ENCODE data around the gene MTHFD1L.
"Not testable (repeated sequence)": the region's sequence is repeated elsewhere in the genome, so short reads cannot be mapped to it uniquely, and the experiment has no call there.

MTHFD1L gene

DNA sequence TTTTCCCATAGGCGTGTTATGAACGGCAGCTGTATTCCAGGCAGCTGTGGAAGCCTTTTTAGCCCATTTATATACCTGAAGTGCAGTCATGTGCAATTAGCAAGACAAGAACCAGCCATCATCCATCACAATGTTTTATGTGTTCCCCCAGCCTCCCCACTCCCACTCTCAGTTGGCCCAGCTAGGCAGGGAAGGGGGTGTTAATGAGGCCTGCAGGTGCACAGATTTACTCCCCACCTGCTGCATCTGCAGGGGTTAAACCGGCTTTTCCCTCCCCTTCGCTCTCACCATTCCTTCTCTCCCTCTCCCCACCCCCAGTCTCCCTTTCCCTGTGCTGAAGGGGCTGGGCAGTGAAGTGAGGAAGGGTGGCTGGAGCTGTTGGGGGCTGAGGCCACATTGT is 224.5 kb downstream of the MTHFD1L start:
- no peak for DNase-seq (ENCODE audit: low spot score)
- no peak for FAIRE-seq

DNA sequence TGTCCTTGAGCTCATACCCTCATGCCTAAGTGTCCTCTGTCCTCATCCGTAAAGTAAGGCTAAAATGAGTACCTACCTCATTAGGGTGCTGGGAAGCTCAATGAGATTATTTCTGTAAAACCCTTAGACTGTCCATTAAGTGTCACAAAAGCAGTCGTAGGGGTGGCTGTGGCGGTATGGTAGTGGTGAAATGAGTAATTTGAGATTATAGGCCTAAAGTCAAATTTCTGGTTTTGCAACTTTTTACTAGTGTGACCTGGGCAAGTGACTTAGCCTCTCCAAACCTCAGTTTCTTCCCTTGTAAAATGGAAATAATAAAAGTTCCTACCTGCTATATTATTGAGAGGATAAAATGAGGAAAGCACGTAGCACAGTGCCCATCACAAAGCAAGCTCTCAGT is 226.1 kb downstream of the MTHFD1L start:
- FAIRE-seq (no peak), DNase-seq (ENCODE audit: low spot score) (no peak)

DNA sequence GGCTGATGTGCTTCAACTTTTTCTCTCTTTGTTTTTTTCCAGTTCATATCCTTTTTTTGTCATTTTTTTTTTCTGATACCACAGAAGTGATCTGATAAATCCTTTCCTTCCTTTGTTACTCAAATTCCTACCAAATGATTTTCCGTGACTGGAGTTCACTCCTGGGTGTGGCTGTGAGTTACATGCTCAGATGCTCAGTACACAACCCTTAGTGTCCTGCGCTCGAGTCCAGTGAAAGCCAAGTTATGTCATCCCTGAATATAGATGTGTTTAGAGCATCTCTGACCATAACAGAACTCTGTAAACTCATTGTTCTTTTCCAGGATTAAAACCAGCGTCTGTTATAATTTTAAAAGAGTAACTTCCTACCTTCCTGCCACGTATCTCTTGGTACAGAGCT is 227.1 kb downstream of the MTHFD1L start:
- no peak for FAIRE-seq
- no peak for DNase-seq (ENCODE audit: low spot score)

DNA sequence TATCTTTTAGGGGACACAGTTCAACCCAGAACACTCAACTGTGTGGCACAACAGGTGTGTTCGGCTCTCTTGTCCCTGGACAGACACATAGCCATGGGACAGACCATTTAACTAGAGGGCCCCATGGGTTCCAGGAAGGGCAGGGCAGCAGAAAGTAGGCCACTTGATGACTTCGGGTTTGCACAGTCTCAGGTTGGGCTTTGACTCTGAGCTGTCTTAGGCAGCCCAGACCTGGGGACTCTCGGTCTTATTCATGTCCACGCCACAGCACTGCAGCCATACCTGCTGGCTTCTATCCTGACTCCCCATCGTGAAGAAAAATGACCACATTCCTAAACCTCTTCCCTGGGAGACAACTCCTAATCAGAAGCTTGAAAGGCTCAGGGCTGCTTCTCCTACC is 228.2 kb downstream of the MTHFD1L start:
- DNase-seq (ENCODE audit: low spot score) = no peak
- no peak for FAIRE-seq

DNA sequence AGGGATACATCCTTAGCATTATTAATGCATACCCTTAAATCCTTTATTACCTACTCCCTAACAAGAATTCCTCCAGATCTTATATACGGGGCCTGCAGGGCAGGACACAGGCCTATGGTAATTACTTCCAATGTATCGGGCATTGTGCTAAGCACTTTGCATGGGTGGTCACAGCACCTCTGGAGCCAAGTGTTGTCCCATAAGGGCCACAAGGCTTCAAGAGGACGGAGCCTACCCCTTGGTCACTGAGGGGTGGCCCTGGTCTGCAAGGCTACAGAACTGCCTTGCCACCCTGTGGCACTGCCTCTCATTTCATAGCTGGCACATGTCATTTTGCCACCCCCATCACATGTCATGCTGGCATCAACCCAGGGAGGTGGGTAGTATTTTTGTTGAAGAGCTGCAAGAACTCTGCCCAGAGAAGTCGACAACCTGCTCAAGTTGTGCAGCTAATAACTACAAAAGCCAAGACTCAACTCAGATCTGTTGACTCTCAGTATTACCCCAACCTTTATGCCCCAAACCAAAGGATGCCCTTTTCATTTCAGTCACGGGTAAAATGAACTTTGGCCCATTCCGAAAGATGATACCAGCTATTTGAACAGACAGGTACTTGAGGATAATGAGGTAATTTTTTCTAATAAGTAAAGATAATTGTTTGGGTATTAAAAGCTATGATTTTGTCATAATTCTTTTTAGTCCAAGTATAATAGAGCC is 230.2 kb downstream of the MTHFD1L start:
- DNase-seq (ENCODE audit: low spot score) (no peak), FAIRE-seq (no peak)

DNA sequence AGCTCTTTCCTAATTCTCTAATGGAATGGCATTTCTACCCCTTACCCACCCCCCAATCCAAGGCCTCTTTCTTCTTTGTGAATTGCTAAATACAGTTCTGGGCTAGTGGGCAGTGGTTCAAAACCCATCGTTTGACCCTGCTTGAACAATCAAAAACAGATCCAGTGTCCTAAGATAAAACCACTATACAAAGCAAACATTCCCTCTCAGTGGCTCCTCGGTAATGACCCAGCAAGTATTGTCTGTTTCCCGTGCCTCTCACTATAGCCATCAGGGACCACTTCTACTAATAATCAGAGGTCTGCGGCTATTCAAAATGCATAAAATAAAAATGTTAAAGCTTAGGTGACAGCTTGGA is 230.7 kb downstream of the MTHFD1L start:
- no peak for DNase-seq (ENCODE audit: low spot score)
- no peak for FAIRE-seq

DNA sequence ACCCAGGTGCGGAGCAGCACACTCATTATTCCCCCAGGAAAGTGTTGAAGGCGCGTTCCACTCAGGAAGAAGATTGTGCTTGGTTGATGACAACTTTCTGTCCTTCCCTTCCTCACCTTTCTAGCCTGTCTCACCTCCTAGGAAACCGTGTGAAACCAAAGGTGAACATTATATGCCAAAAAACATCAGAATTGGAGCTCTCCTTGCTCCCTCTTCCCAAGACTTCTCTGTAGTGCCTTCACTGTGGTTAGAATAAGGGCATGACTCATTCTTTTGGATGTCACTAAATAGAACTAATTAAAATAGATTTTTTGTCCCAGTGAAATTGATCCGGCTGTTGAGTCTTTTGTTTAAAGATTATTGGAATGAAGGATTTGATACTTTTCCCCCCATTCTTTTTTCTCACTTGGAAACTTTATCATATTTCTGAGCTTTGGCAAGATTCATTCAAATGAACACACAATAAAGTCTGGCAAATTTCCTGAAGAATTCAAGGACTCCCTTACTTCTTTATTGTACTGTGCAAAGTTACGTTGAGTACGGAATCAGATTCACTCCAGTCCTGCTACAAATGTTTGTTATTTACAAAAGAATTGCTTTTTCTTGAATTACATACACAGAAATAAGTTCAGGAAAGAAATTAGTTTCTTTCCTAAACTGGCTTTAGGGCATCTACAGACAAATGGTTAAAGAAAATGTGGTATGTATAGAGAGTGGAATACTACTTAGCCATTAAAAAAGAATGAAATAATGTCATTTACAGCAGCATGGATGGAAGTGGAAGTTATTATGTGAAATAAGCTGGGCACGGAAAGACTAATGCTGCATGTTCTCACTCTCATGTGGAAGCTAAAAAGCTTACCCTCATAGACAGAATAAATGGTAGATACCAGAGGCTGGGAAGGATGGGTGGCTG is 231.4 kb downstream of the MTHFD1L start:
- FAIRE-seq (no peak), DNase-seq (ENCODE audit: low spot score) (no peak)

DNA sequence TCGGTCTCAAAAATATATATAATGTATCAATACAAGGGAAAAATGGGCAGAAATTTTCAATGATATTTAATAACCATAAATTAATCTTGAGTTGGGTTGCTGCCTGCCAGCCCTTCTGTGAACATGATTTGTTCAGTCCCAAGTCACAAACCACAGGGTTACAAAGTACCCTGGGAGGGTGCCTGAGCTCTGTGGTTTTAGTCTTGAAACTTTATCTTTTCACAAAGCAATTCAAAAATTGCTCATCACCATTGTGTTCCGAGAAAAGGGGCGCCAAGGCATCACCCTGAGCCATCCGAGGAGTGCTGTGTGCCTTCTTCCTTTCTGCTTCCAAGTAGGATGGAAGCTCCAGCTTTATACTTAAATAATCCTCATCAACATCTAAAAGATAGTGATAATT is 232.7 kb downstream of the MTHFD1L start:
- FAIRE-seq (no peak), DNase-seq (ENCODE audit: low spot score) (no peak)

DNA sequence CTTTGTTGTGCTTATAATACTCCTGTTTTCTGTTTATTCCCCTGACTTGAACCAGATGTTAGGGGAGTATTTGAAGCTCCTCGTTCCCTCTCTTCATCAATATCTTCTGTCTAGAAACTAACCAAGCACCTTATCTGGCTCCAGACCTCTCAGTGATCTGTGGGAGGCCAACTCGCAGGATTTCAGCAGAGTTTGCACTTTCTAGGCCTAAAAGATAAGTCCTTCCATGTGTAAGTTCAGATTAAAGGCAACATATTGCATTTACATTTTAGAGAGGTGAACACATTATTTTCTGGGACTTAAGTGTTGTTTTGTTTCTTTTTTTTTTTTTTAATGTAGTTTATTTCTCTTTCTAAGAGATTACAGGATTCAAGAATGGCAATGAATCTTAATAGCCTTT is 234.8 kb downstream of the MTHFD1L start:
- no peak for FAIRE-seq

DNA sequence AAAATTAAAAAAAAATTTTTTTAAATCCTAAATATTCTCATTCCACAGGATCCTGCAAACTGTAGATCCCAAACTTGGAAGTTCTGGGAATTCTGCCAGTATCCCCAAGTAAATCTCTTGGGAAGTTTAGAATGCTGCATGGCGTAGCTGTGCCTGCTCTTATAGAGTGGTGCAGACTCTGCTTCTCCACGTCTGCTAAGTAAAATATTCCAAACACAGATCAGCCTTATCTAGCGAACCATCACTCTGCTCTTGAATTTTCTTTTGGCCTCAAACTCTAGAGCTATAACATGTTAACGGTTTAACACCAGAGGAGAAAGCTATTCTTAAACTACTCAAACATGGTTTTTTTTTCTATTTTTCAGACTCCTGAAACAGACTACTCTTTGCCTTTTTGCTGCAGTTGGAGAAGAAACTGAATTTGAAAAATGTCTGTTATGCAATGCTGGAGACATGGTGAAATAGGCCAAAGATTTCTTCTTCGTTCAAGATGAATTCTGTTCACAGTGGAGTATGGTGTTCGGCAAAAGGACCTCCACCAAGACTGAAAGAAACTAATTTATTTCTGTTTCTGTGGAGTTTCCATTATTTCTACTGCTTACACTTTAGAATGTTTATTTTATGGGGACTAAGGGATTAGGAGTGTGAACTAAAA is 235.8 kb downstream of the MTHFD1L start:
- DNase-seq (ENCODE audit: low spot score) (no peak), FAIRE-seq (no peak)

More for the DNA sequence above, 234.8 kb downstream of the MTHFD1L start:
- DNase-seq (ENCODE audit: low spot score) = no peak

DNA sequence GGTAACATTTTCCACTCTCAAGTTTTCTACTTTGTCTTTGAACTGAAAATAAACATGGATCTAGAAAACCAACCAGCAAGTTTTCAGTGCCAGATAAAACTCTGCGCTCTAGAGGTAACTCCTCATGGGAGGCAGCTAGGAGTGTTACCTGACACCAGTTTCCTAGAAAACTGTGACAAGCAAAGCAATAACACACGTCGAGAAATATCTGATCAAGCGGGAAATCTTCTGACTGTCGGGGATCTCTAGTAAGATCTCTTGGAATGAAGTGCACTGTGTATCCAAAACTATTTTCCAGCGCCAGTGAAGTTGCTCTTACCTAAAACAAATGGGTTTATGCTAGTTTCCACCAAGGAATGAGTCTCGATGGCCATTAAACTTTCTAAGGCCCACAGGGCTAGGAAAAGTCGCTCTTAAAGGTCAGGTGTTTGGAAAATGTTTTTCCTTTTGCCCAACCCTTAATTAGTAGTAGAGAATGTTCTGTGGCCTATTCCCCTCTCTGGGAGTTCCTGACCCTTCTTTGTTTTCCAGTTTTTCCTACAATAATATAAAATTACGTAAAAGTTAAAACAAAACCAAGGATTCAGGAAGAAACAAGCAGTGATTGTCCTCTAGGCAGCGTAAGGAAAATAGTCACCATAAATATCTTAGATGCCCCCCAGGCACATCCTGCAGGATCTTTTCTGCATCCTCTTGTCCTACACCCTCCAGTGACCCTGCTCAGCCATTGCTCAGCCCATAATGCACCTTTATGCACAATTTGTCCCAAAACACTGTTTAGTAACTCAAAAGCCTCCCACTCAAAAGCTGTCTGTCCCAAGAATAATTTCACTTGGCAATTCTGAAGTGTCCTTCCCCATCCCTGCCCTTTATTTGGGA is 236.6 kb downstream of the MTHFD1L start:
- no peak for DNase-seq (ENCODE audit: low spot score)
- no peak for FAIRE-seq

DNA sequence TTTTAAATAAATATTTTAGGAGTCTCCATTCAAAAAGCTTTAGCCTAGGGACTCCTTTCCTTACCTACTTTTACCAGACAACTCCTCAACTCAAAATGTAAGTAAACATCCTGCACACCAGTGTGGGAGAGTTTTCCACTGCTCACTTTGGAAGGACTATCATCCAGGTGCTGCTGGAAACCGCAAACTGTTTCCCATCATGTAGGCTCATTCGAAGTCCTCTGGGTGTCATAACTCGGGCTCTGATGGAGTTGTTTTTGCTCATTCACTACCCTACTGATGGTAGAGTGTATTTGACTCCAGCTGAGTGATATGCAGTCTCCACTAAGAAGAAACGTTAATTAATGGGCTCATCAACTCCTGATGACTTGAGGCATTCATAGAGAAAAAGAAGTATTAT is 237.8 kb downstream of the MTHFD1L start:
- no peak for FAIRE-seq
- DNase-seq (ENCODE audit: low spot score) = no peak

DNA sequence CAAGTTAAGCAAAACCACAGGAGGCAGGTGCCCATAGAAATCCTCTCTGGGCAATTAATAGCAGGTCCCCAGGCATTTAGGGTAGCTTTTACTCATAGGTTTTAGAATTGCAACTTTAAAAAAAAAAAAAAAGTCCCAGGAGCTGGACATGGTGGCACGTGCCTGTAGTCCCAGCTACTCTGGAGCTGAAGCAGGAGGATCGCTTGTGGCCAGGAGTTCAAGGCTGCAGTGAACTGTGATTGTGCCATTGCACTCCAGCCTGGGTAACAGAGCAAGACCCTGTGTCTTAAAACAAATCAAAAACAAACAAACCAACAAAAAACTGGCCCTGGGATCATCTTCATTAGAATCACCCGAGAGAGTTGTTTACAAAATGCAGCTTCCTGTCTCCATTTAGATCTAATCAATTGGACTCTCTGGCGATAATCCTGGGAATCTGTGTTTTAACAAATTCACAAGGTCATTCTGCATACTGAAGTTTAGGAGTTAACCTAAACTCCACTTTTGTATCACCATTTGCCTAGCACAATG is 242.5 kb downstream of the MTHFD1L start:
- DNase-seq (ENCODE audit: low spot score) (no peak), FAIRE-seq (no peak)

DNA sequence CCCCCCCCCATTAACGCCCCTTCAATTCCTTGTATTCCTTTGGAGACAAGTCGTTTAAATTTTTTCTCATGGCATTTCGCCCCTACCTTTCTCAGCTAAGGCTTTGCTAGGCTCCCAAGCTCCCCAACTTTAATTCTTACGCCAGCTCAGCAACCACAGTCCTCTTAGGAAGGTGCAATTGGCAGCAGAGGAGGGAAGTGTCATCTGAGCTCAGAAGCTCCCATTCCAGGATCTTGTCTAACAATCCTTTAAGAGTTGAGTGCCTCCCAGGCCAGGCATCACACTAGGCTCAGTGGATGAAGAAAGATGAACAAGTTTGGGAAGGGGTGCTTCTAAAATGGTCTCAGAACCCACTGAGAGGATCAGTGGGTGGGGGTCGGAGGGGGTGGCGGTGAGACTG is 243.0 kb downstream of the MTHFD1L start:
- FAIRE-seq = no peak

DNA sequence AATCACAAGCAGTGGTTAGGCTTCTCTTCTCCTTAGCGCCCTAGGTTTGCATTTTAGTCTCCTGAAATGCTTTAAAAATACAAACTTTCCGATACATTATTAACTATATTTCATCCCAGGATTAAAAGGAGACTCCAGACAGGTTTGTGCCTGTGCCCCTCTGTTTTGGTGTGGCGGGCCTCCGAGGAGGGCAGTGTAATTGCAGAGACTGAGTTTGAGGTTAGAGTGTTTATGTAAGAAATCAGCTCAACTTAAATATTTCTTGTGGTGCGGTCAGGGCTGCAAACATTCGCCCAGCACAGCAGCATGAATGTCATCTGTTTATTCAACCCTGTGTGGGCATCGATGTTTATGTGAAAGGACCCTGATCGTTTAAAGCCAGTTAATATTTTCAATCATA is 243.9 kb downstream of the MTHFD1L start:
- no peak for DNase-seq (ENCODE audit: low spot score)
- FAIRE-seq = no peak

More for the DNA sequence above, 243.0 kb downstream of the MTHFD1L start:
- no peak for DNase-seq (ENCODE audit: low spot score)

DNA sequence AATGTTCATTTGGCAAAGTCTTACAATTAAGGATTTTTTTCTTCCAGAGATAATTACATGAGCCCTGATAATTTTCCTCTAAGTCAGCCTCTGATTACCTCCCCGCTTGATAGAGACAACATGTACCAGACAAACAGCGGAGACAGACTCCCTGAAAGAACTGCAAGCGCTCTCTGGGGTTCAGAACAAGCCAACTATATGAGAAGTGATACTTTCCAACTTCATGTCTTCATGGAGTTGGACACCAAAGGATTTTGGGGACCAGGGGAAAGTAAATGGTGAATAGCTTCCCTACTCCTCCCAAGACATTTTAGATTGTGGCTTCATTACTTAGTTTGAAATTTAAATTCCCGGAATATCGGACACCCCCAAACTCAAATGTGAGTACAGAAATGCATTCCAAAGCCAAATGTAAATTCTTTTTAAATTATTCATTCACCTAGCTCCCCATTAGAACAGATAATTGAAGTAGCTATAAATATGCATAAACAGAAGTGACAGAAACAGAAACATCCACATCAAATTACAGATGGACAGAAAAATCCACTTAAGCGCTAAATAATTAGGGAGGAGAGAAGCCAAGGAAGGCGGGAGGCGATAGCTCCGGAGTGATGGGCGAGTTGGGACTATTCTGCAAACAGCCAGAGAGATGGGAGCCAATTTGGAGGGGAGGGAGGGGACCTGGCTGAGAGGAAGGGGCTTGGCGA is 244.5 kb downstream of the MTHFD1L start:
- FAIRE-seq (no peak), DNase-seq (ENCODE audit: low spot score) (no peak)

DNA sequence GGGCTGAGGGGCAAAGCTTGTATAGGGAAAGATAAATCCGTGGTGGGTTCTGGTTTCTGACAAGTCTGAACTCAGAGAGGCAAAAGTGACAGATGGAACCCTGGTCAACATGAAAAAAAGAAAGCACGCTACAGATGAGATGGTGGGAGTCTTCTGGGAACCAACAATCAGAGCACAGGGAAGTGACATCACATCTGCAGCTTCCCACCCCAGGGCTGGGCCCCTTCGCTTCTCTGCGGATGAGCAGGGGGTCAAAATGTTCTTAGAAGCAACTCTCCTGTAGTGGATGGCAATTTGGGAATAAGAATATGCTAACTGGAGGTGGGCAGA is 245.0 kb downstream of the MTHFD1L start:
- no peak for DNase-seq (ENCODE audit: low spot score)
- no peak for FAIRE-seq

DNA sequence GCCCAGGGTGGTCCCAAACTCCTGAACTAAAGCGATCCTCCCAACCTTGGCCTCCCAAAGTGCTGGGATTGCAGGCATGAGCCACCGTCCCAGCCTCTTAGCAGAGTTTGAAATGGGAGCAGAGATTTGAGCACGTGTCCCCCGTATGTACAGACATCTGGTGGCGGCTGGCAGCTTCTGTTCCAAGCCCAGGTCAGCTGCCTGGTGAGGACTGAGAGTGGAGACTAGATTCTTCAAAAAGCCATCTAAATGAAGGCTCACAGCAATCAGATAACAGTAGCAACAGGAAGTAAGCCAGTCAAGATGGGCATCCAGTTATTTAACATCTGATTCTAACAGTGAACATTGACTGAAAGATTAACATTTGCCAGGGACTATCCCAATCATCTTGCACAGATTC is 246.2 kb downstream of the MTHFD1L start:
- FAIRE-seq (no peak), DNase-seq (ENCODE audit: low spot score) (no peak)

DNA sequence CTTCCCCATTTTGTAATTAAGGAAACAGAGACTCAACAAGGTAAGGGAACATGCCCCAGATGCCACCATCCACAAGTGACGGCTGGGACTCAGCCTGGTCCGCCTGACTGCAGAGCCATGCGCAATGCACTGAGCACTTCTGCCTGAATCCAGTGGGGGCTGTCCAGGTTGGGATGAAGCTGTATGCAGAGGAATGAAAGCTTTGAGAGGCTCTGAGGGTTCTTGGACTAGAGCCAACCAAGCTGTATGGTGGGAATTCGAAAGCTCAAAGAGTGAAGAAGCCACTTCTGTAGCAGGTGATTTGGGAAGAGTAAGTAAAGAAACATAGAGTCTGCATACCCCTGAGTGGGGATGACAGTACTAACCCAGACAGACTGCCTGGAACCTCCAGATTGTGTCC is 246.6 kb downstream of the MTHFD1L start:
- FAIRE-seq = no peak
- no peak for DNase-seq (ENCODE audit: low spot score)

DNA sequence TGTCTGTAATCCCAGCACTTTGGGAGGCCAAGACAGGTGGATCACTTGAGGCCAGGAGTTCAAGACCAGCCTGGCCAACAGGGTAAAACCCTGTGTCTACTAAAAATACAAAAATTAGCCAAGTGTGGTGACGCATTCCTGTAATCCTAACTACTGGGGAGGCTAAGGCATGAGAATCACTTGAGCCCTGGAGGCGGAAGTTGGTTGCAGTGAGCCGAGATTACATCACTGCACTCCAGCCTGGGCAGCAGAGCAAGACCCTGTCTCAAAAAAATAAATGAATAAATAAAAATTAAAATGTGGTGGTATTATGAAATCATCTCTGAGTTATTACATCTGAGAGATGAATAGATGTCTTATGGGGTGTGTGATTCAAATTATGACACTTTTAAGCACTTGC is 247.4 kb downstream of the MTHFD1L start:
- not testable (repeated sequence) for DNase-seq (ENCODE audit: low spot score); FAIRE-seq

DNA sequence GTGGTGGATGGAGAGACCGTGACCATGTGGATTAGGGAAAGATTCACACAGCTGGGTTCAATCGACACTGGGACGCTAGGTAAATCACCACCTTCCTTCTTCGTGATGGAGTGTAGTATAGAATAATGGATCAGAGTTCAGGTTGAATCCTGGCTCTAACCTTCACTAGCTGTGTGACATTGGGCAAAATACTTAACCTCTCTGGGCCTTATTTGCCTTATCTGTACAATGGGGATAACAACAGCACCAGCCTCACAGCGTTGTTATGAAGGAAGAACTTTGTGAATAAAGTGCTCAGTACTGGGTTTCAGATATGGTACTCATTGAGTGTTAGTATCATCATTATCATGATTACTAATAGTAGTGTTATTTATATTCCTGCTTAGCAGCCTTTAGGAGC is 248.1 kb downstream of the MTHFD1L start:
- DNase-seq (ENCODE audit: low spot score) (no peak), FAIRE-seq (no peak)
